KG1 (cell line): ENCODE results near the gene DGKH.

ENCODE experiments used
- DNase-seq: peaks from one replicate; lab custom pipeline; 2025; lab: John Stamatoyannopoulos, UW

DGKH gene, protein sequence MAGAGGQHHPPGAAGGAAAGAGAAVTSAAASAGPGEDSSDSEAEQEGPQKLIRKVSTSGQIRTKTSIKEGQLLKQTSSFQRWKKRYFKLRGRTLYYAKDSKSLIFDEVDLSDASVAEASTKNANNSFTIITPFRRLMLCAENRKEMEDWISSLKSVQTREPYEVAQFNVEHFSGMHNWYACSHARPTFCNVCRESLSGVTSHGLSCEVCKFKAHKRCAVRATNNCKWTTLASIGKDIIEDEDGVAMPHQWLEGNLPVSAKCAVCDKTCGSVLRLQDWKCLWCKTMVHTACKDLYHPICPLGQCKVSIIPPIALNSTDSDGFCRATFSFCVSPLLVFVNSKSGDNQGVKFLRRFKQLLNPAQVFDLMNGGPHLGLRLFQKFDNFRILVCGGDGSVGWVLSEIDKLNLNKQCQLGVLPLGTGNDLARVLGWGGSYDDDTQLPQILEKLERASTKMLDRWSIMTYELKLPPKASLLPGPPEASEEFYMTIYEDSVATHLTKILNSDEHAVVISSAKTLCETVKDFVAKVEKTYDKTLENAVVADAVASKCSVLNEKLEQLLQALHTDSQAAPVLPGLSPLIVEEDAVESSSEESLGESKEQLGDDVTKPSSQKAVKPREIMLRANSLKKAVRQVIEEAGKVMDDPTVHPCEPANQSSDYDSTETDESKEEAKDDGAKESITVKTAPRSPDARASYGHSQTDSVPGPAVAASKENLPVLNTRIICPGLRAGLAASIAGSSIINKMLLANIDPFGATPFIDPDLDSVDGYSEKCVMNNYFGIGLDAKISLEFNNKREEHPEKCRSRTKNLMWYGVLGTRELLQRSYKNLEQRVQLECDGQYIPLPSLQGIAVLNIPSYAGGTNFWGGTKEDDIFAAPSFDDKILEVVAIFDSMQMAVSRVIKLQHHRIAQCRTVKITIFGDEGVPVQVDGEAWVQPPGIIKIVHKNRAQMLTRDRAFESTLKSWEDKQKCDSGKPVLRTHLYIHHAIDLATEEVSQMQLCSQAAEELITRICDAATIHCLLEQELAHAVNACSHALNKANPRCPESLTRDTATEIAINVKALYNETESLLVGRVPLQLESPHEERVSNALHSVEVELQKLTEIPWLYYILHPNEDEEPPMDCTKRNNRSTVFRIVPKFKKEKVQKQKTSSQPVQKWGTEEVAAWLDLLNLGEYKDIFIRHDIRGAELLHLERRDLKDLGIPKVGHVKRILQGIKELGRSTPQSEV

DNA sequence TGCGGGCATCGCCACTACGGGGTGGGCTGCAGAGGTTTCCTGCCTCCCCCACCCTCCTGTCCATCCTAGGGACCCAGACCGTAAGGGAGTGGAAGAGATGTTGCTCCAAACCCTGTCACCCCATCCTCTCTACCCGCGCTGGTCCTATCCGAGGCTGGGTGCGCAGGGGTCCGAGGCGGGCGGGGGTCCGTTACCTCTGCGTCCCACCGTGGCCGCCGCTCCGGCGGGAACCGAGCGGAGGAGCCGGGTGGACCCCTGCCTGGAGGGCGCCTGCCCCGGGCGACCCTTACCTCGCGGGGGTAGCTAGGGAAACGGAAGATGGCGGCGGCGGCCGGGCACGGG is at the start of gene DGKH:
DGKH (plus strand) TSS at position 307 of the 342 bp plus-strand sequence. CDS start 126 bp downstream, outside the sequence.
- no peak for DNase-seq

DNA sequence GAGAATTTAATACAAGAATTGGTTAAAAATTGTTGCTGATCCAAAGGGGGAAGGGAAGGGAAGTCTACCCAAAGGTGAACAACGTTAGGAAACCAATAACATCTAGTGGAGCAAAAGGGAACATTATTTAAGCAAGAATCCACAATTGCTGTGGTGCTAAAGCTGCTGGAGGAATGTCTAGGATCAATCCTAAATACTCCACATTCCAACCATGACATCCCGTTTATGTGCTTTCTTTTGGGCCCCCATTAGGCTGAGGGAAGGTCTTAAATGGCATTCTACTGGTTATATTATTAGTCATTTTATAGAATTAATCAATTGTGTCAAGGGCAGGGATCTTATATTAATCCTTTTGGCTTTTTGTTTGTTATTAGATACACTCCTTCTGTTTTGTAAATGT is 47.6 kb upstream of the DGKH start:
- DNase-seq = no peak

DNA sequence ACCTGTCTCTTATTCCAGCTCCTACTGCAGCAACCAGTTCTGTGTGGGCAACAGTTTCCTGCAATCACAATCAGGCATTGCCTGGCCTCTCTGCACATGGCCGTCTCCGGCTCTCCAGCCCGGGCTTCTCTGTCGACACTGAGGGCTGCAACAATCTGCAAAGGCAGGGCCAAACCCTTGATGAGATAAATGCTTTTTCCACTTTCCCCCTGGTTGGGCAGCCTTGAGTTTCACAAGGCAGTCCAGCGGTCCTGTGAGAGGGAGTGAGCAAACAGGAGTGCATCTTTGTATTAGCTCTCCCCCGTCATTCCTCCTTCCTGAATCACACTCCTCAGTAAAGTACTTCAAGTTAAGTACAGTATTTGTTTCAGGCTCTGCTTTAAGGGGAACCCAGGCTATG is 46.9 kb upstream of the DGKH start:
- no peak for DNase-seq

DNA sequence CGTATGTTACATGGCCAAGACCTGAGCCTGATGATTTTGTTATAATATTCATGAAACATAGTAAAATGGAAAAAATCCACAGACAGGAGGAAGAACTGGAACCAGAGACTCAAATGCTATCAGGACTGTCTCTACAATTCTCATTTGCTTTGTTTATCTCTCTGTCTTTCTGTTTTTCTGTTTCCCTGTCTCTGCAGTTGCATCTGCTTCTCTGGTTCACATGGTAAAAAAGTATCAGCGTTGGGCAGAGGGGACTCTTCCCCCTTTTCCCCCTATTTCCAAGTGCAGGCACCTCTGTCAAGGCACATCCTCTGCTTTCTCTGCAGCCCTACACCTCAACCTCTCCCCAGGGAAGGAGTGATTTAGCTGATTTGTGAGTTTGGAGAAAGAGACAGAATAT is 46.4 kb upstream of the DGKH start:
- no peak for DNase-seq

DNA sequence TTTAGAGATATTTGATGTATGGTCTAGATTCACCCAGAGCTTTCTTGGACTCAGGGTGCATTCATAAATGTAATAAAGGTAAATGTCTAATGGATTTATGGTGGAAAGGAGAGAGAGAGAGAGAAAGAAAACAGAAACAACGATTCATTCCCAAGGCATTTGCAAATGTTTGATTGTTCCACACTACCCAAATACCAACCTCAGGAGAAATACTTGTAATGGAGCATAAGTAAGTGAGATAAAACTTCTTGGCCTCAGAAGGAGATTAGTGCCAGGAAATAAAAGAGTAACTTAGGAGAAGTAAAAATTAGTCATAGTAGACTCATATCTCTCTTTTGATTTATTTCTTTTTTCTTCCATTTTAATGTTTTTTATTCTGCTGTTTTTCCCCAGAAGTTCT is 40.6 kb upstream of the DGKH start:
- no peak for DNase-seq

DNA sequence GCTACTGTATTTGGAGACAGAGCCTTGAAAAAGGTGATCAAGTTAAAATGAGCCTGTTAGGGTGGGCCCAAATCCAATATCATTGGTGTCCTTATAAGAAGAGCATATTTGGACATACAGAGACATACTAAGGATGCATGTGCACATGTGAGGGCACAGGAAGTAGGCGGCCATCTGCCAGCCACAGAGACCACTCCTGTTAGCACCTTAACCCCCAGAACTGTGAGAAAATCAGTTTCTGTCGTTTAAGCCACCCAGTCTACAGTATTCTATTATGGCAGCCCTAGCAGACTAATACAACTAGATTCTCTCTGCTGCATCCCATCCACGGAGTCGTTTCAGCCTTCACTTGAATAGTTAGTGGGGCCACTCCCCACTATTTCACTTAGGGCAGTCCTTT is 39.4 kb upstream of the DGKH start:
- no peak for DNase-seq

DNA sequence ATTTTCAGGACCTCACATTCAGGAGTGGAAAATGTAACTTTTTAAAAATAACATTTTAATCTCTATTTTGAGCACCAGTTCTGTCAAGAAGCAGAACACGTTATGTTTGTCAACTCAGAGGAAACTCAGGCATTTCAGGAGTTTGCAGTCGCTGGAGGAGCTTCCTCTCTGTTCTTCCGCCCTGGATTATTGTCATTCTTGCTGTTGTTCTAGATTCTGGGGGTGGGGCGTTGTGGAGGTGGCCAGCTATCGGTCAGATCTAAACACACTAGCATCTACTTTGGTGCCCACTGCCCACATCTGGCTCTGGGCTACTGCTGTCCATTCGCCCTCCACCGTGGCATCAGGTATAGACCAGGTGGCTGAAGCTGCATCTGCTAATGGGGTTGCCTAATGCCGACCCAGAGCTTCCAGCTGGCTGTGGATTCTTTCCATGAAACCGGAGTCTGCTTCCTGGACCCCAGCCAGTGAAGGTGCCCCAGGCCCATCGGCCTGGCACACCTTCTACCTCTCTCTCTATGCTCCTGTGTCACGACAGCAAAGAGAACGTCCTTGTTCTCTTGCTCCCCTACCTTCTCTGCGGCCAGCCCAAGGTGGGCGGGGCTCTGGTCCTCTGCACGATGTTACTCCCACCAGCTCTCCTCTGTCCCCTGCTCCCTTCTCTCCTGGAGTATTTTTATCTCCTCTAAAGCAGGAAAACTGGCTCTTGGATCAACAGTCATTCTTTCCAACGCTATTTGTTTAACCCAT is 36.7 kb upstream of the DGKH start:
- DNase-seq = no peak

DNA sequence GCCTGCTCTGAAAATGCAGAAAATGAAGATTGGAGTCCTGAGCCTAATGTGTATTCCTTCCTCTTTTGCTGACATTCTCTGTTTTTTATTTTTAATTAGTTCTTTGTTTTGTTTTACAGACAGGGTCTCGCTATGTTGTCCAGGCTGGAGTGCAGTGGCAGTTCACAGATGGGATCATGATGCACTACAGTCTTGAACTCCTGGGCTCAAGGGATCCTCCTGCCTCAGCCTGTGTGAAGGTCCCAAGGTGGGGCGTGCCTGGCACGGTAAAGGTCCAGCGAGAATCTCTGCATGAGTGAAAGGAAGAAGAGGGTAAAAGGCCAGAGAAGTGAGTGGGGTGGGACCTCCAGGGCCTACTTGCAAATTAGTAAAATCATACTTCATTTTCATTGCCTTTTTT is 34.3 kb upstream of the DGKH start:
- DNase-seq = no peak

DNA sequence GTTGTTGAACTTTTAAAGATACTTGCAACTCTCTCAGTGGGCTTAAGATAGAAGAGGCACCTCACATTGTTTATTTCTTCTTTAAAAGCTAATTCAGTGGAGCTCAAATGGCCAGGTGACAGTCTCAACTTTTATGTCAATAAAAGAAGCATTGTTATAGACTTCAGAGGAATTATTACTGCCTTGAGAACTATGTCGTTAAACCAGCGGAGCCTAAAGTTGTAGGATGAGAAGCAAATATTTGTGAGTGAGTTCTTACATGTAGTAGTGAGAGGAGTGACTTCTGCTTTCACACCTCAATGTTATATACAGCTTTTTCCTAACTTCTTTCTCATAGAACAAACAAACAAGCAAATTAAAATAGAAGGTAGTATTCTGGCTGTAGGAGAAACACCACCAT is 31.2 kb upstream of the DGKH start:
- no peak for DNase-seq

DNA sequence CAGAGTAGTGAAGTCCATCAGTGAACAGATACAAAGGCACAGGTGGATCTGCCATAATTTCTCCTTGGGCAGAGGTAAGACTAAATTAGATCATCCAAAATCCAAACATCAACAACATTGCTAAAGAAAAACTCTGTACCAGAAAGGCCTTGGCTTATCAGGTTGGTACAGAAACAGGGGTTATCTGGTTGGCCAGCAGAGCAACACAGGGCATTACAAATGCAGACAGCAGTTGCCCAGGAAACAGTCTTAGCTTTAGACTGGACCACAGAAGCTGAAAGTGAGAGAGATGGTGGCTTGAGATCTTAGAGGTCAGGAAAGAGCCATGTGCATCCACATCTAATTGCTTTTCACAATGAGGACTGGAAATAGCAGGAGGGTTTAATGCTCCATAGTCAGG is 26.6 kb upstream of the DGKH start:
- no peak for DNase-seq

DNA sequence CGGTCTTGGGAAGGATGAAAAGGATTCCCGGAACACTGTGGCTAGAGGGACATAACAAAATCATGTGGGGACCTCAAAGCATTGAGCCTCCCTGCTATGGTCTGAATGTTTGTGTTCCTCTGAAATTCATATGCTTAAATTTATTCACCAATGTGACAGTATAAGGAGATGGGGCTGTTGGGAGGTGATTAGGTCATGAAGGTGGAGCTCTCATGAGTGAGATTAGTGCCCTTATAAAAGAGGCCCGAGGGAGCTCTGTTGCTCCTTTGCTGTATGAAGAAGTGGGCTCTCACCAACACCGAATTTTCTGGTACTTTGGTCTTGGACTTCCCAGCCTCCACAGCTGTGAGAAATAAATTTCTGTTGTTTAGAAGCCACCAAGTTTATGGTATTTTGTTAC is 26.1 kb upstream of the DGKH start:
- no peak for DNase-seq

DNA sequence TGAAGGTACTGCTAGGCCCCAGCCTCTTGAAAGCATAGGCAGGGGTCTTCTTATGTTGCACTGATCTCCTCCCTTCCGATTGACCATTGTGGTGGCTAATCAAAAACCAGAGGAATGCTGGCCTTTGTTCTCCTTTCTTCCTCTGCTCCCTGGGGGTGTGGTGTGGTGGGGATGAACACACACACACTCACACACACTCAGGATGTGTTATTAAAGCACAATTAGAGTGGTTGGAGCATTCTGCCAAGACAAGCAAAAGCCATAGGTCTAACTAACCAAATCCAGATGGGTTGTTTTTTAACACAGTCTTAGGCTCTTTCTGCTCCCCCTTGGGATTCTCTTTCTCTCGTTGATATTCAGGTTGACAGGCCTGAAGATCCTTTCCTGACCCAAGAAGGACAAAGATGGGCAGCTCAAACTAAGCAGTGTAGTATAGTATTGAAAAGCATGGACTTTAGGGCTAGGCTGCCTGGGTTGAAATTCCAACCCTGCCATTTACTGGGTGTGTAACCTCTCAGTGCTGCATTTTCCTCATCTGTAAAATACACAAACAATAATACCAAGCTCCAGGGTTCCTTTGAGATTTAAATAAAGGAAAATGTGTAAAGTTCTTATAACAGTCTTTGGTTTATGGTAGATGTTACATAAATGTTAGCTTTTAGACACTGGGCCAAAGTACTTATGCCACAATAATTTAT is 25.5 kb upstream of the DGKH start:
- no peak for DNase-seq

DNA sequence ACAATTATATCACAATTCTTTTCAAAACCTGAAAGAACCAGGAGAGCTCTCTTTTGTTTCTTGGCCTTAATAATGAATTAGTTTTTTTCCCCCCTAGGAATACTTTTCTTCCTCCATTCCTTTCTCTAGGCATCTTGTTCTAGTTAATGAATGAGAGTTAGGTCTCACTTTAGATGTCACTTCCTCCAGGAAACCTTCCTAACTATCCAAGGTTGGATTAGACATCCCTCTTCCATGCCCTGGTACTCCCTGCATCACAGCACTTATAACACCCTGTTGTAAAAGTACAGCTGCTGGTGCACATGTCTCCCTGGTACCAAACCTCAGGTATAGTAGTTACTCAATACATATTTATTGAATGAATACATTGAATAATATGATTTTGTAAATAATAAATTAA is 21.2 kb upstream of the DGKH start:
- no peak for DNase-seq

DNA sequence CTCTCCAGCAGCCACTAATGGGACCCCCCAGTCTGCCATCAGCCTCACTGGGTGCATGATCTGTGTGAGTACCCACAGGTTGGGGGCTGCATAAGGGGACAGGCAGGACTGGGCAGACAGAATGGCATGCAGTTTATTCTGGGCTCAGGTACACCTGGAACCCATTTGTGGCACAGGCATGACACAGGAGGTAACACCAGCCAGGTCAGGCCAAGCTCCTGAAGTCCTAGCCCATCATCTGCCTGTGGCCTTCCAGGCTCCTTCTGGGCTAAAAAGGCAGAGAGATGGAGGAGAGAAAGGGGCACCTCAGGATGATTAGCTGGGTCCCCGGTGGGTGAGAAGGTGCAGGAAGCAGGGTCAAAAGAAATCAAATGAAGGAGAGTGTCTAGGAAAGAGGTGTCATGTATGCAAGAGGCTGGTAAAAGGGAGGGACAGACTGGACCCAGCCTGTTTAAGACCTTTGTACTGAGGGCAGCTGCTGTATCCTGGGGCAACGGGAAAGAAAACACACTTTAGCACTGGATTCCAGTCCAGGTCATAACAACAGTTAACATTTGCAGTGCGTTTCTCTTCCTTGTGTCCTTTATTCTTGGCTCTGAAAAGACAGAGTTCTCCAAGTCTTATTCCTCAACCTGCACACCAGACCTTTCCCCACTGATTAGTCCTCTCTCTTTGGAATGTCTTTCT is 20.2 kb upstream of the DGKH start:
- no peak for DNase-seq

DNA sequence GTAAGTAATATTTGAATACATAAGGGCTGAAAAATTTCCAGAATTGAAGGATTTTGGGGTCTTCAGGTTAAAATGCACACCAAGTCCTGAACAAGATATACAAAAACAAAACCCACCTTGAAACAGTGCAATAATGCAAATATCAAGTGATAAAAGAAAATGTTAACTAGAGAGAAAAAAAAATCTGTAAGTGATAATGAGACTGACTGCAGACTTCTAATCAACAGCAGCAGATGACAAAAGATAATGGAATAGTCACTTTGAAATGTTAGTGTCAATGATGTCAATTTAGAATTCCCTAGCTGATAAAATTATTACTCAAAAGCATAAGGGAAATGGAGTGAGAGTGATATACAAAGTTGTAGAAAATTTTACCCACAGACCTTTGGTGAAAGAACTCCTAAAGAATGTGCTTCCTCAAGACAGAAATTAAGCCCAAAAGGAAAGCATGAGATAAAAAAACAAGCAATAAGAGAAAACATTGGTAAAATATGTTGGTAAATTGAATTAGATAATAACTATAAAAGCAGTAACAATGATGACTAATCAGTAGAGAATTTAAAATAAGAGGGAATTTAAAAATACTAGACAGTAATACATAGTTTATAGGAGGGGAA is 12.4 kb upstream of the DGKH start:
- no peak for DNase-seq

DNA sequence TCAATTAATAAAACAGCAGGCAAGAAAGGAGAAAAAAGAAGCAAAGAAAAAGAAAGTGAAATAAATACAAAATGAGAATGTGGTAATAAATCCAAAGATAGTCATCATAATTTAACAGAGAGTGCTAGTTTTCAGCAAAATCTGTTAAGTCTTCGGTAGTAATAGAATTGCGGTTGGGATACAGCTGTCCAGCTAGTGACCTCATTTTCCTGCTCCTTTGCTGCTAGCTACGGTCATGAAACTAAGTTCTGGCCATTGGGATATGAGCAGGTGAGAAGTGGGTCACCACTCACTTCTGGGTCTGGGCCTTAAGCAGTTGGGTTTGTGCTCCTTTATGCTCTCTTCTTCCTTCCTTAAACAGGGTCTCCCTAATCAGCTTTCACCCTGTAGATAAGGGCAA is 11.7 kb upstream of the DGKH start:
- DNase-seq = no peak

DNA sequence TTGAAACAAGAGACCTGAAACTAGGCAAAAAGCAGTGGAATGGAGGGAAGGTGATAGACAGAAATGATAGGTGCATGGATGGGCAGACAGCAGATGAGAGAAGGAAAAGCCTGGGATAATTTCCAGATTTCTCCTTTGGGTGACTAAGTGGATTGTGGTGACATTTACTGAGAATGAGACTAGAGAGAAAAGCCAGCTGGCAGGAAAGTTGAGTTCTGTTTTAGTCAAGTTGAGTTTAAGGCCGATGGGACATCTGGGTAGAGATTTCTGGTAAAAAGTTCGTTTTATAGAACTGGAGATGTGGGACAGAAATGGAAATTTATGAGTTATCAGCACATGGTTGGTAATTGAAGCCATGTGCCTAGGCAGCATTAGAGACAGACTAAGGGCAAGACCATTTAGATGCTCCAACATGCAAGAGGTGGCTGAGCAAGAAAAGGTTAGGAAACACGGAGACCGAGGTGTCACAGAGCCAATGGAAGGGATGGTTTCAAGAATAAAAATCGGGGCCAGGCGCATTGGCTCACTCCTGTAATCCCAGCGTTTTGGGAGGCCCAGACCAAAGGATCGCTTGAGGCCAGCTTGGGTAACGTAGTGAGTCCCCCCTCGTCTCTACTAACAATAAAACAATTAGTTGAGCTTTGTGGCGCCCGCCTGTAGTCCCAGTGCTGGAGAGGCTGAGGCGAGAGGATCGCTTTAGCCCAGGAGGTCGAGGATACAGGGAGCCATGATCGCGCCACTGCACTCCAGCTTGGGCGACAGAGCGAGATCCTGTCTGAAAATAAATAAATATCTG is 9.6 kb upstream of the DGKH start:
- DNase-seq = no peak

DNA sequence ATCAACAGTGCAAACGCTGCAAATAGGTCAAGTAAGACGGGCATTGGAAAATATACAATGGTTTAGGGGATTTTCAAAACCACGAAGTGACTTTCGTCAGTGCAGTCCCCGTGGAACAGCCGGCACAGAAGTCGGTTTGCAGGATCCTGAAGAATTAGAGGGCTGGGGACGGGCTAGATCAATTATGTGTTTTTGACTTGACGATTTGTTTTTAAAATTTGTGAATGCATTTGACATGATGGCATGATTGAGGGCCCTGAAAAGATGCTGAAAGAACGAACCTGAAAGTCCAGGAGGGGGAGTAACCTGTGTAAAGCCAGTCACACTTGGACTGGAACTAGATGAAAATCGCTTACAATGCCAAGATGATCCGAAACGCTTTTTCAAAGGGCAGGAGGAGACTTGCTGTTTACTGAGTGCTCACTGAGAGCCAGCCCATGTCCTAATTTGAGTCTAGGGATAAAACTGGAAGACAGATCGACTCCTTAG is 8.9 kb upstream of the DGKH start:
- DNase-seq = no peak
